ENCODE measurements around the gene VWCE.

The VWCE gene

DNA sequence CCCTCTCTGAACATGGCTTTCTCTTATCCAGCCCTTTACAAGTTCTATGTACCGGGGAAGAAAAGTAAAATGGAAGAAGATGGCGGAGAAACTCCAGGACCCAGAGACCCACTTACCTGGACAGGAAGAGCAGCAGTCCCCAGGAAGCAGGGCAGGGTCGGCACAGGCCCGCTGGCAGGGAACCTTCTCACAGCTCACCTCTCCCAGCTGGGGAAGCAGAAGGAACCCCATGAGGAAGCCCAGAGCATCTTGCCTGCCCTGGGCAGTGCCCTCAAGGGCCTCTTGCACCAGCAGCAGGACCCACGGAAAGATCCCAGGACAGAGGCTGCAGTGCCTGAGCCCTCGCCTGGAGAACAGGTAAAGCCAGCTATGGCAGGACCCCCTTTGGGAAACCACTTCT, 30.7 kb downstream of the VWCE start:
- no peak for DNase-seq (ENCODE audit: low read depth in 1 of 2, low spot score in 1 of 2)
- TF ChIP-seq POLR2AphosphoS5 (IDR thresholded peaks at IDR 0.05; ENCODE audit: low read depth) (no peak), GABPA (IDR thresholded peaks at IDR 0.05; ENCODE audit: low read depth) (no peak), SPI1 (IDR thresholded peaks at IDR 0.05; ENCODE audit: borderline replicate concordance, low read depth) (no peak)
- TF ChIP-seq, protein P1, sequence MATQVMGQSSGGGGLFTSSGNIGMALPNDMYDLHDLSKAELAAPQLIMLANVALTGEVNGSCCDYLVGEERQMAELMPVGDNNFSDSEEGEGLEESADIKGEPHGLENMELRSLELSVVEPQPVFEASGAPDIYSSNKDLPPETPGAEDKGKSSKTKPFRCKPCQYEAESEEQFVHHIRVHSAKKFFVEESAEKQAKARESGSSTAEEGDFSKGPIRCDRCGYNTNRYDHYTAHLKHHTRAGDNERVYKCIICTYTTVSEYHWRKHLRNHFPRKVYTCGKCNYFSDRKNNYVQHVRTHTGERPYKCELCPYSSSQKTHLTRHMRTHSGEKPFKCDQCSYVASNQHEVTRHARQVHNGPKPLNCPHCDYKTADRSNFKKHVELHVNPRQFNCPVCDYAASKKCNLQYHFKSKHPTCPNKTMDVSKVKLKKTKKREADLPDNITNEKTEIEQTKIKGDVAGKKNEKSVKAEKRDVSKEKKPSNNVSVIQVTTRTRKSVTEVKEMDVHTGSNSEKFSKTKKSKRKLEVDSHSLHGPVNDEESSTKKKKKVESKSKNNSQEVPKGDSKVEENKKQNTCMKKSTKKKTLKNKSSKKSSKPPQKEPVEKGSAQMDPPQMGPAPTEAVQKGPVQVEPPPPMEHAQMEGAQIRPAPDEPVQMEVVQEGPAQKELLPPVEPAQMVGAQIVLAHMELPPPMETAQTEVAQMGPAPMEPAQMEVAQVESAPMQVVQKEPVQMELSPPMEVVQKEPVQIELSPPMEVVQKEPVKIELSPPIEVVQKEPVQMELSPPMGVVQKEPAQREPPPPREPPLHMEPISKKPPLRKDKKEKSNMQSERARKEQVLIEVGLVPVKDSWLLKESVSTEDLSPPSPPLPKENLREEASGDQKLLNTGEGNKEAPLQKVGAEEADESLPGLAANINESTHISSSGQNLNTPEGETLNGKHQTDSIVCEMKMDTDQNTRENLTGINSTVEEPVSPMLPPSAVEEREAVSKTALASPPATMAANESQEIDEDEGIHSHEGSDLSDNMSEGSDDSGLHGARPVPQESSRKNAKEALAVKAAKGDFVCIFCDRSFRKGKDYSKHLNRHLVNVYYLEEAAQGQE (IDR thresholded peaks at IDR 0.05; ENCODE audit: insufficient replicate concordance, low read depth), result no peak
- TF ChIP-seq, protein P2, sequence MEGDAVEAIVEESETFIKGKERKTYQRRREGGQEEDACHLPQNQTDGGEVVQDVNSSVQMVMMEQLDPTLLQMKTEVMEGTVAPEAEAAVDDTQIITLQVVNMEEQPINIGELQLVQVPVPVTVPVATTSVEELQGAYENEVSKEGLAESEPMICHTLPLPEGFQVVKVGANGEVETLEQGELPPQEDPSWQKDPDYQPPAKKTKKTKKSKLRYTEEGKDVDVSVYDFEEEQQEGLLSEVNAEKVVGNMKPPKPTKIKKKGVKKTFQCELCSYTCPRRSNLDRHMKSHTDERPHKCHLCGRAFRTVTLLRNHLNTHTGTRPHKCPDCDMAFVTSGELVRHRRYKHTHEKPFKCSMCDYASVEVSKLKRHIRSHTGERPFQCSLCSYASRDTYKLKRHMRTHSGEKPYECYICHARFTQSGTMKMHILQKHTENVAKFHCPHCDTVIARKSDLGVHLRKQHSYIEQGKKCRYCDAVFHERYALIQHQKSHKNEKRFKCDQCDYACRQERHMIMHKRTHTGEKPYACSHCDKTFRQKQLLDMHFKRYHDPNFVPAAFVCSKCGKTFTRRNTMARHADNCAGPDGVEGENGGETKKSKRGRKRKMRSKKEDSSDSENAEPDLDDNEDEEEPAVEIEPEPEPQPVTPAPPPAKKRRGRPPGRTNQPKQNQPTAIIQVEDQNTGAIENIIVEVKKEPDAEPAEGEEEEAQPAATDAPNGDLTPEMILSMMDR (IDR thresholded peaks at IDR 0.05; ENCODE audit: insufficient read depth, low read length), result no peak
- no peak overlapping the region for H3K27ac ChIP-seq (replicated peaks)
- no peaks in the 10 kb centered on the region for H3K27me3 ChIP-seq (ENCODE audit: insufficient read depth, poor library complexity, severe bottlenecking)
- no peak overlapping the region for H3K4me3 ChIP-seq (replicated peaks; ENCODE audit: insufficient read depth, low read length)

DNA sequence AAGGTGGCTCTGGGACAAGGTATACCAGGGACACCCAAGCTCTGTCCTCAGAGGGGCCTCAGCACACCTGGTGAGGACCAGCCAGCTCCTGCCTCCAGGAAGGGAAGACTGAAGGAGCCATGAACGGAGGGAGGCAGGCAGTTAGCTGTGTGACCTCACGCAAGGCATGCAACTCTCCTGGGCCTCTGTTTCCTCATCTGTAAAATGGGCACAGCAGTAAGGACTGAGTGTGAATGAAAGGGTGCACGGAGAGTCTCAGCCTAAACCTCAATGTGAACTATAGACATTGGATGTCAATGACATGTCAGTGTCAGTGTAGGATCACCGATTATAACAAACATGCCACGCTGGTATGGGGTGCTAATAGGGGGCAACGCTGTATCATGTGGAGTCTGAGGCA, 35.8 kb downstream of the VWCE start:
- DNase-seq (ENCODE audit: low read depth in 1 of 2, low spot score in 1 of 2), result no peak
- no peaks in the 10 kb centered on the region for H3K27me3 ChIP-seq (ENCODE audit: insufficient read depth, poor library complexity, severe bottlenecking)
- no peak overlapping the region for H3K4me3 ChIP-seq (replicated peaks; ENCODE audit: insufficient read depth, low read length)
- TF ChIP-seq, protein P2 (IDR thresholded peaks at IDR 0.05; ENCODE audit: insufficient read depth, low read length), result no peak
- TF ChIP-seq, protein P1 (IDR thresholded peaks at IDR 0.05; ENCODE audit: insufficient replicate concordance, low read depth), result no peak
- no peak for TF ChIP-seq SPI1 (IDR thresholded peaks at IDR 0.05; ENCODE audit: borderline replicate concordance, low read depth)
- TF ChIP-seq GABPA (IDR thresholded peaks at IDR 0.05; ENCODE audit: low read depth), result no peak
- TF ChIP-seq POLR2AphosphoS5 (IDR thresholded peaks at IDR 0.05; ENCODE audit: low read depth), result no peak
- H3K27ac ChIP-seq (replicated peaks), result no peak overlapping the region

DNA sequence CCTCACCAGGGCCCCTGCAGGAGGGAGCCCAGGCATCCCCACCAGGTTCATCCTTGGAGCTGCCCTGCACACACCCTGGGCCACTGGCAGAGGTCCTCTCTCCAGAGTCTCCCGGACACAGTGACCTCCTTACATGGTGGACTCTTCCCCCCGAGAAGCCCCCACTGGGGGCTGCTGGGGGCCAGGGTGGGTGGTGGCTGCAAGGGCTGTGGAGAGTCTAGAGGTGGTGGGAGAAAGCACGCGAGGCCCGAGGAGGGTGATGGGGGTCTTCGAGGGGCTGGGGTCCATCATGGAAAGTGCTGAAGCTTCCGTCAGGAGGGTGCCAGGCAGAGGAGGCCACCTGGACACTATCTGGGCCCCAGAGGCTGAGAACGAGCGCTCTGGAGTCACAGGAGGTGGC, 36.6 kb downstream of the VWCE start:
- H3K27me3 ChIP-seq (ENCODE audit: insufficient read depth, poor library complexity, severe bottlenecking), result no peaks in the 10 kb centered on the region
- no peak overlapping the region for H3K27ac ChIP-seq (replicated peaks)
- DNase-seq (ENCODE audit: low read depth in 1 of 2, low spot score in 1 of 2), result no peak
- TF ChIP-seq, protein P1 (IDR thresholded peaks at IDR 0.05; ENCODE audit: insufficient replicate concordance, low read depth), result no peak
- TF ChIP-seq GABPA (IDR thresholded peaks at IDR 0.05; ENCODE audit: low read depth), result no peak
- TF ChIP-seq SPI1 (IDR thresholded peaks at IDR 0.05; ENCODE audit: borderline replicate concordance, low read depth), result no peak
- TF ChIP-seq, protein P2 (IDR thresholded peaks at IDR 0.05; ENCODE audit: insufficient read depth, low read length), result no peak
- no peak overlapping the region for H3K4me3 ChIP-seq (replicated peaks; ENCODE audit: insufficient read depth, low read length)

Data from HL-60 (cell line).